H9 (cell line): ENCODE measurements around the gene ZMIZ1. TPM values are rescaled to one million over a fixed set of nuclear protein-coding genes. Genes with fewer than 3 reads are reported as not detected.

Experiments used
- DNase-seq: peaks from one replicate; pipeline ENCODE4 v3.0.0-alpha.2; 2017
- H2AFZ ChIP-seq: one replicate; pipeline ENCODE4 v1.6.1; 2013; ENCODE audit warnings: mild to moderate bottlenecking, low read length, control low read depth, moderate library complexity
- H2AK5ac ChIP-seq: 2 replicates; pipeline ENCODE4 v1.6.1; 2013; ENCODE audit warnings: low read length, control low read depth, mixed read lengths; ENCODE audit not compliant: insufficient read length
- H2BK120ac ChIP-seq: one replicate; pipeline ENCODE4 v1.6.1; 2013; ENCODE audit warnings: low read depth, mild to moderate bottlenecking, low read length, control low read depth, inconsistent platforms; ENCODE audit not compliant: poor library complexity, severe bottlenecking
- H2BK12ac ChIP-seq: 2 replicates; pipeline ENCODE4 v1.6.1; 2013; ENCODE audit warnings: low read length, control low read depth, mixed read lengths, low read depth; ENCODE audit not compliant: insufficient read length
- H2BK15ac ChIP-seq: 2 replicates; pipeline ENCODE4 v1.6.1; 2013; ENCODE audit warnings: low read depth, low read length, control low read depth
- H2BK20ac ChIP-seq: one replicate; pipeline ENCODE4 v1.6.1; 2013; ENCODE audit warnings: low read depth, mild to moderate bottlenecking, low read length, control low read depth, inconsistent platforms; ENCODE audit not compliant: poor library complexity, severe bottlenecking
- H2BK5ac ChIP-seq: 2 replicates; pipeline ENCODE4 v1.6.1; 2013; ENCODE audit warnings: low read length, control low read depth, mixed read lengths; ENCODE audit not compliant: insufficient read length
- H3K14ac ChIP-seq: 2 replicates; pipeline ENCODE4 v1.6.1; 2013; ENCODE audit warnings: low read length, control low read depth; ENCODE audit not compliant: insufficient read depth
- H3K18ac ChIP-seq: 2 replicates; pipeline ENCODE4 v1.6.1; 2013; ENCODE audit warnings: low read depth, mild to moderate bottlenecking, mixed read lengths, low read length, control low read depth; ENCODE audit not compliant: insufficient read length
- H3K23ac ChIP-seq: 2 replicates; pipeline ENCODE4 v1.6.1; 2013; ENCODE audit warnings: low read length, control low read depth, mixed read lengths, low read depth; ENCODE audit not compliant: insufficient read length
- H3K23me2 ChIP-seq: 2 replicates; pipeline ENCODE4 v1.6.1; 2013; ENCODE audit warnings: low read depth, mild to moderate bottlenecking, mixed read lengths, low read length, control low read depth; ENCODE audit not compliant: insufficient read length, poor library complexity, severe bottlenecking
- H3K27ac ChIP-seq: 2 replicates; pipeline ENCODE4 v1.5.1; 2013; ENCODE audit warnings: low read length, control low read depth, mixed read lengths, low read depth; ENCODE audit not compliant: insufficient read length
- H3K27me3 ChIP-seq: 2 replicates; pipeline ENCODE4 v1.6.1; 2013; ENCODE audit warnings: low read length, control low read depth, inconsistent platforms; ENCODE audit not compliant: insufficient read depth
- H3K4ac ChIP-seq: 2 replicates; pipeline ENCODE4 v1.6.1; 2013; ENCODE audit warnings: low read depth, mild to moderate bottlenecking, control low read depth, inconsistent platforms, low read length, moderate library complexity
- H3K4me1 ChIP-seq: 2 replicates; pipeline ENCODE4 v1.6.1; 2013; ENCODE audit warnings: low read length, control low read depth, inconsistent platforms; ENCODE audit not compliant: insufficient read depth
- H3K4me2 ChIP-seq: 2 replicates; pipeline ENCODE4 v1.6.1; 2013; ENCODE audit warnings: low read length, control low read depth, mixed read lengths; ENCODE audit not compliant: insufficient read length, insufficient read depth
- H3K56ac ChIP-seq: 2 replicates; pipeline ENCODE4 v1.6.1; 2013; ENCODE audit warnings: low read depth, mild to moderate bottlenecking, mixed read lengths, low read length, control low read depth; ENCODE audit not compliant: insufficient read length
- H3K79me1 ChIP-seq: 2 replicates; pipeline ENCODE4 v1.6.1; 2013; ENCODE audit warnings: low read depth, mild to moderate bottlenecking, moderate library complexity, low read length, control low read depth, inconsistent platforms; ENCODE audit not compliant: insufficient read depth, poor library complexity, severe bottlenecking
- H3K79me2 ChIP-seq: 2 replicates; pipeline ENCODE4 v1.6.1; 2013; ENCODE audit warnings: low read length, control low read depth, inconsistent platforms; ENCODE audit not compliant: insufficient read depth
- H3K9ac ChIP-seq: 2 replicates; pipeline ENCODE4 v1.6.1; 2013; ENCODE audit warnings: low read length, control low read depth, mixed read lengths; ENCODE audit not compliant: insufficient read length; ENCODE audit errors: extremely low read depth
- H3K9me3 ChIP-seq: one replicate; pipeline ENCODE4 v1.6.1; 2013; ENCODE audit warnings: low read depth, low read length, inconsistent platforms; ENCODE audit not compliant: control insufficient read depth
- H3T11ph ChIP-seq: one replicate; pipeline ENCODE4 v1.6.1; 2013; ENCODE audit warnings: mild to moderate bottlenecking, low read length, control low read depth, inconsistent platforms
- H4K20me1 ChIP-seq: one replicate; pipeline ENCODE4 v1.6.1; 2013; ENCODE audit not compliant: control insufficient read depth, insufficient read length, insufficient read depth
- H4K5ac ChIP-seq: 2 replicates; pipeline ENCODE4 v1.6.1; 2013; ENCODE audit warnings: low read depth, mild to moderate bottlenecking, mixed read lengths, low read length, control low read depth; ENCODE audit not compliant: insufficient read length
- H4K8ac ChIP-seq: replicated peaks from 2 replicates; pipeline ENCODE4 v1.6.1; 2013; ENCODE audit warnings: low read length, control low read depth, mixed read lengths, low read depth; ENCODE audit not compliant: insufficient read length
- H4K91ac ChIP-seq: 2 replicates; pipeline ENCODE4 v1.6.1; 2013; ENCODE audit warnings: low read depth, mild to moderate bottlenecking, moderate library complexity, mixed read lengths, low read length, control low read depth; ENCODE audit not compliant: insufficient read length
- H3K27ac Mint-ChIP-seq, 3 experiments: 2 replicates in 2 of 3; 3 replicates in 1 of 3; pipeline ENCODE4 v1.8.0; 2020 to 2021; ENCODE audit warnings: mixed read lengths in 3 of 3, mild to moderate bottlenecking in 1 of 3, moderate library complexity in 1 of 3
- H3K27me3 Mint-ChIP-seq: 2 replicates; pipeline ENCODE4 v1.8.0; 2021; ENCODE audit warnings: low read depth, mild to moderate bottlenecking, moderate library complexity, mixed read lengths
- H3K36me3 Mint-ChIP-seq, 3 experiments: 2 replicates in 2 of 3; 3 replicates in 1 of 3; pipeline ENCODE4 v1.8.0; 2020 to 2021; ENCODE audit warnings: low read depth in 3 of 3, mixed read lengths in 3 of 3; ENCODE audit not compliant: insufficient read depth in 1 of 3
- H3K4me1 Mint-ChIP-seq, 2 experiments: 2 replicates each; pipeline ENCODE4 v1.8.0; 2020; ENCODE audit warnings: mixed read lengths in 2 of 2
- H3K4me3 Mint-ChIP-seq, 2 experiments: 2 replicates in 1 of 2; 3 replicates in 1 of 2; pipeline ENCODE4 v1.8.0; 2020 to 2021; ENCODE audit warnings: mild to moderate bottlenecking in 2 of 2, mixed read lengths in 2 of 2, moderate library complexity in 1 of 2
- H3K9me3 Mint-ChIP-seq, 2 experiments: 2 replicates in 1 of 2; 3 replicates in 1 of 2; pipeline ENCODE4 v1.8.0; 2020; ENCODE audit warnings: mild to moderate bottlenecking in 2 of 2, mixed read lengths in 2 of 2, moderate library complexity in 1 of 2
- CTCF ChIP-seq: fragments of 200-600 bp; sonication (generic); conservative IDR thresholded peaks from 3 replicates; pipeline ENCODE4 v1.8.0; 2021; ENCODE audit warnings: antibody characterized with exemption, mild to moderate bottlenecking
- WGBS: extraction: QIAGEN DNeasy Blood & Tissue Kit; methylation state at CpG from one replicate; pipeline ENCODE4 v1.1.7; 2013; ENCODE audit warnings: missing lambda C conversion rate, low lambda C conversion rate, mixed read lengths; ENCODE audit not compliant: insufficient read length; ENCODE audit errors: extremely low coverage; 5-methylcytosine and 5-hydroxymethylcytosine counted together
- total RNA-seq: library from RNA; stranded (reverse); gene quantifications from 2 replicates; pipeline ENCODE4 v1.2.1, GENCODE V29; 2021

Gene ZMIZ1
- total RNA-seq, 1 experiment from 2014 or later, result 36.9 TPM

DNA sequence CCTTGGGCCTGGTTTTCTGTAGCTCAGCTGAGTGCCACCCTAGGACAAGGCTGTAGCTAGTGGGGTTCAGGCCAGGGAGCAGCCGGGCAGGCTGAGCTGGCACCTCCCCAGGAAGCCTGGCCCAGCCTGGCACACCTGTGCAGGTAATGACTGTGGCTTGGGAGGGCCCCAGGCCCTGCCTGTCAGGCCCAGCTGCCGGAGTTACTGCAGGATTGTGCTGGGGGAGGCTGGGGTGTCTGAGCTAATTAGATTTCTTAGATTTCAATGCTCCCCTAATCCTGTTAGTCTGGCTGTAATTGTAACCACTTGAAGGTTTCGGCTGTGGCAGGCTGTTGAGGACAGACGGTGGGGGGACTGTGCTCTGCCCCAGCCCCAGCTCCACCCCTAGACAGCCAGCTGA lies 6.0 kb downstream of the ZMIZ1 start:
- H3K23me2 ChIP-seq, result peaks cover 14% of the 10 kb centered on the region
- H2BK120ac ChIP-seq, result no peak overlapping the region
- no peak overlapping the region for H4K5ac ChIP-seq
- H3K27ac ChIP-seq, result no peak overlapping the region
- H3K27me3 ChIP-seq, result no peaks in the 10 kb centered on the region
- no peaks in the 10 kb centered on the region for H3K9me3 ChIP-seq
- H4K20me1 ChIP-seq, result peaks cover 2% of the 10 kb centered on the region
- H3K4me1 ChIP-seq, result peaks cover 13% of the 10 kb centered on the region; the same call in 1 of the 2 replicates
- Mint-ChIP-seq H3K4me3 (no peak overlapping the region), H3K27ac (peak overlapping the region in 2 of 3 experiments; percentile 52 to 79; a peak in 2 of 7 replicates), H3K27me3 (peaks cover 4% of the 10 kb centered on the region), H3K36me3 (peaks cover 0 to 8% (median 0%) of the 10 kb centered on the region in 3 experiments; a peak in 3 of 7 replicates), H3K9me3 (no peaks in the 10 kb centered on the region), H3K4me1 (peaks cover 60 to 79% of the 10 kb centered on the region in 2 experiments)
- no peak overlapping the region for H2AFZ ChIP-seq
- H3K4me2 ChIP-seq, result no peak overlapping the region
- peaks cover 11% of the 10 kb centered on the region for H3K79me1 ChIP-seq
- H2BK12ac ChIP-seq, result no peak overlapping the region
- no peak overlapping the region for H2BK15ac ChIP-seq
- no peak overlapping the region for H4K8ac ChIP-seq
- no peak overlapping the region for H3K56ac ChIP-seq
- TF ChIP-seq CTCF, result no peak
- DNase-seq, result no peak
- WGBS, result no CpG with 5 or more reads among the region's 4 CpGs
- no peak overlapping the region for H3K9ac ChIP-seq
- H2BK5ac ChIP-seq, result no peak overlapping the region
- H2BK20ac ChIP-seq, result no peak overlapping the region
- H3K4ac ChIP-seq, result no peak overlapping the region
- H4K91ac ChIP-seq, result no peak overlapping the region
- peak overlapping the region; percentile 46; the same call in 1 of the 2 replicates for H3K14ac ChIP-seq
- H3T11ph ChIP-seq, result no peak overlapping the region
- H3K18ac ChIP-seq, result no peak overlapping the region
- no peak overlapping the region for H3K23ac ChIP-seq
- no peak overlapping the region for H2AK5ac ChIP-seq
- H3K79me2 ChIP-seq, result peaks cover 45% of the 10 kb centered on the region
